Measurements from ENCODE around the gene KRT31.
"Not testable (repeated sequence)": the region's sequence is repeated elsewhere in the genome, so short reads cannot be mapped to it uniquely, and the experiment has no call there.

Gene KRT31

DNA sequence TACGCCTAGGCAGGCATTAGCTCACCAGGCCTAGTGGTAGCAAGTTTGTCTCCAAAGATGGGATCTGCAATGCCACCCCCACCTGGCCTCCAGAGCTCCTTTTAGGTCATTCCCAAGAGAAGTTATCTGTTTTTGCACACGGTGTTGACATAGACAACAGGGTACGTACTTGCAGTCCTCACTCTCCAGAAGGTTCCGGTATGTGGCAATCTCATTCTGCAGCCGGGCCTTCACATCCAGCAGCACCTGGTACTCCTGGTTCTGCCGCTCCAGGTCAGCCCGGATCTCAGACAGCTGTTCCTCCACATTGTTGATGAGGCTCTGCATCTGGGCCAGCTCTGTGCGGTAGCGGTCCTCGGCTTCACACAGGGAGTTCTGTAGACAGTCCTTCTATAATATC, 9.8 kb upstream of the KRT31 start:
- H3K9me3 ChIP-seq (ENCODE audit: control insufficient read depth, low read length): no peaks in the 10 kb centered on the region
- H3K27me3 ChIP-seq (replicated peaks; ENCODE audit: control insufficient read depth, insufficient read depth, low read length, poor library complexity, severe bottlenecking): no peaks in the 10 kb centered on the region
- H3K36me3 ChIP-seq (ENCODE audit: control insufficient read depth, insufficient read depth, low read length): no peaks in the 10 kb centered on the region
- H3K4me1 ChIP-seq (ENCODE audit: control insufficient read depth, insufficient read depth, low read length, poor library complexity, severe bottlenecking): peaks cover 26% of the 10 kb centered on the region
- no peak overlapping the region for H3K27ac ChIP-seq (ENCODE audit: insufficient read depth, low read length, poor library complexity, severe bottlenecking)
- H3K4me3 ChIP-seq (ENCODE audit: insufficient read depth, low read depth, low read length, poor library complexity, severe bottlenecking): no peak overlapping the region
- no peak for DNase-seq

DNA sequence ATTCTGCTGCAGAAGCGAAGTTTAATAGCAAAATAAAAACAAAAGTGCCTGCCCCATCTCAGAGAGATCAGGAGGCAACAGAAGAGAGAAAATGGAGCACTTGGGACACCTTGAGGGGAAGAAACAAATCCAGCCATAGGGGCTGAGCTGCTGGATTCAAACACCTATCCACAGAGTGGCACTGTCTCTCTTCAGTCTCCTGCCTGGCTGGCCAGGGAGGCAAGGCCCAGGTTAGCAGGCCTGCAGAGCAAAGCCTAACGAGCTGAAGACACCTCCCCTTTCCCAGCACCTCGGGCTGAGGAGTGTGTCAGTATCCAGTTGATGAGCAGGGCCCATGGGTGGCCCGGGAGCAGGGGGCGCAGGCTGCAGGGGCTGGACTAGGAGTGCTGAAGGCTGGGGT, 8.8 kb upstream of the KRT31 start:
- Histone ChIP-seq H3K27ac (ENCODE audit: insufficient read depth, low read length, poor library complexity, severe bottlenecking) (no peak overlapping the region), H3K4me1 (ENCODE audit: control insufficient read depth, insufficient read depth, low read length, poor library complexity, severe bottlenecking) (peaks cover 29% of the 10 kb centered on the region), H3K36me3 (ENCODE audit: control insufficient read depth, insufficient read depth, low read length) (no peaks in the 10 kb centered on the region), H3K27me3 (replicated peaks; ENCODE audit: control insufficient read depth, insufficient read depth, low read length, poor library complexity, severe bottlenecking) (no peaks in the 10 kb centered on the region), H3K9me3 (ENCODE audit: control insufficient read depth, low read length) (no peaks in the 10 kb centered on the region), H3K4me3 (ENCODE audit: insufficient read depth, low read depth, low read length, poor library complexity, severe bottlenecking) (no peak overlapping the region)
- DNase-seq: no peak

DNA sequence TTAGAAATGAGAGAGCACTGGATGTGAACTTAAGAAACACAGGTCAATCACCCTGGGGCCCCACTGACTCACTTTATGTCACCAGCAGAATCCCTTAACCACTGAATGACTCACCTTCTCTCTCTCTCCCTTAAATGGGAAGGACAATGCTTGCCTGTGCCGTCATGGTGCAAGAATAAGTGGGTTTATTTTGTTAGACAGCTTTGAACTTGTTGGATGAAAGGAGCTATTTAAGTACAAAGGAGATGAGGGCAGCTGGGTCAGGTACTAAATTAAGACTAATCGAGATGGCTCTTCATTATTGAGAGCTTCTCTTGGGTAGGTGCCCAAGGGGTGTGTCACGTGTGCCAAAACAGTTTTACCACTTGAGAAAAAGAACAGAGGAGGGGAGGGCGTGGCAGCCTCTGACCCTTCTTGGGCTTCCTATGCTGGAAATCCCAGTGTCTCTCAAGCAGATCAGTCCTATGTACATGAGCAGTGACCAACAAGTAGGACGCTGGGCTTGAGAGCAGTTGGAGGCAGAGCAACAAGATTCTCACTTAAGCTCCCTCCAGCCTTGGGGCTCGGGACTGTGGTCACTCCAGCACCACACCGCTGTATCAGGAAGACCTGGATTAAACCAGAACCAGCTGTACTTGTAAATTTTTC, 6.7 kb upstream of the KRT31 start:
- Histone ChIP-seq H3K4me1 (ENCODE audit: control insufficient read depth, insufficient read depth, low read length, poor library complexity, severe bottlenecking) (peaks cover 28% of the 10 kb centered on the region), H3K36me3 (ENCODE audit: control insufficient read depth, insufficient read depth, low read length) (no peaks in the 10 kb centered on the region), H3K27me3 (replicated peaks; ENCODE audit: control insufficient read depth, insufficient read depth, low read length, poor library complexity, severe bottlenecking) (no peaks in the 10 kb centered on the region), H3K27ac (ENCODE audit: insufficient read depth, low read length, poor library complexity, severe bottlenecking) (no peak overlapping the region), H3K4me3 (ENCODE audit: insufficient read depth, low read depth, low read length, poor library complexity, severe bottlenecking) (no peak overlapping the region), H3K9me3 (ENCODE audit: control insufficient read depth, low read length) (no peaks in the 10 kb centered on the region)
- peak in 1 of 3 donors; percentile 12 for DNase-seq

DNA sequence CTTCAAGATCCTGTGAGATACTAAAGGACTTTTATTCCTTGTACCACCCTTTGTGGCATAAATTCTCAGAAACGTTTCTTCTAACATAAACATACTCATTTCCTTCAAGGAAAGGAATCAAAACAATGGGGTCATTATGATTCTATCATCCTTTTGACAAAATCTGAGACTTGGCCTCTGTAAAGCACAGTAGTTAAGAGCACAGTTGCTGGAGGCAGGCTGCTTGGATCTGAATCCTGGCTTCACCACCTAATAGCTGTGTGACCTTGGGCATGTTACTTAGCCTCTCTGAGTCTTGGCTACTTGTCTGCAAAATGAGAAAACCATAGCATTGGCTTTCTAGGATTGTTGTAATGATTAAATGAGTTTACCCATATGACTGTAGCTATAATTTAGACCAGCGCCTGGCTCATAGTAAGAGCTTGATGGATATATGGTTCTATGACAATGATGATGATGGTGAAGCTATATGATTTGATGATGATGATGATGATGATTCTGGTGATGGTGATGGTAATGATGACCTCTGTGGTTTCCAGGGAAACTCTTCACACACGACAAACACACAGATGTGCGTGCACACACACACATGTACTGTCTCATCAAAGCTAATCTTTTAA, 6.1 kb upstream of the KRT31 start:
- H3K27ac ChIP-seq (ENCODE audit: insufficient read depth, low read length, poor library complexity, severe bottlenecking): no peak overlapping the region
- no peaks in the 10 kb centered on the region for H3K36me3 ChIP-seq (ENCODE audit: control insufficient read depth, insufficient read depth, low read length)
- H3K27me3 ChIP-seq (replicated peaks; ENCODE audit: control insufficient read depth, insufficient read depth, low read length, poor library complexity, severe bottlenecking): no peaks in the 10 kb centered on the region
- H3K4me1 ChIP-seq (ENCODE audit: control insufficient read depth, insufficient read depth, low read length, poor library complexity, severe bottlenecking): peaks cover 25% of the 10 kb centered on the region
- no peak for DNase-seq
- H3K9me3 ChIP-seq (ENCODE audit: control insufficient read depth, low read length): no peaks in the 10 kb centered on the region
- H3K4me3 ChIP-seq (ENCODE audit: insufficient read depth, low read depth, low read length, poor library complexity, severe bottlenecking): no peak overlapping the region

DNA sequence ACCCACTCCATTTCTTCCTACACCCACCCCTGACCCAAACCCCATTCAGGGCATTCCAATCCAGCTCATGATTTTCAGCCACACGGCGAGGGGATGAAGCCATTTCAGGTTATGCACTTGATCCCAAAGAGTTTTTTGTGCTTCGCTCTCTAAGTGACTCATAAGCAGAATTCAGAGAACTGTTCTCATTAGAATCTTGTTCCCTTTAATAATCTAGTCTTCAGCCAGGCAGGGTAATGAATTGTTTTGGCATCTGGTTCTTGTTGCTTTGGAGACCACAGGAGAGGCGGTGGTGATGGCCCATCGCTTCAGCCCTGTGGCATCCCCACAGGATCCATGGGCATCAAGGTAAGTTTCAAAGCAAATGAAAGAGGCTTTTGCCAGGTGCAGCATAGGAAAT, 4.8 kb upstream of the KRT31 start:
- H3K27me3 ChIP-seq (replicated peaks; ENCODE audit: control insufficient read depth, insufficient read depth, low read length, poor library complexity, severe bottlenecking): no peaks in the 10 kb centered on the region
- no peaks in the 10 kb centered on the region for H3K36me3 ChIP-seq (ENCODE audit: control insufficient read depth, insufficient read depth, low read length)
- H3K9me3 ChIP-seq (ENCODE audit: control insufficient read depth, low read length): no peaks in the 10 kb centered on the region
- DNase-seq: no peak
- no peak overlapping the region for H3K4me3 ChIP-seq (ENCODE audit: insufficient read depth, low read depth, low read length, poor library complexity, severe bottlenecking)
- peaks cover 25% of the 10 kb centered on the region for H3K4me1 ChIP-seq (ENCODE audit: control insufficient read depth, insufficient read depth, low read length, poor library complexity, severe bottlenecking)
- no peak overlapping the region for H3K27ac ChIP-seq (ENCODE audit: insufficient read depth, low read length, poor library complexity, severe bottlenecking)

DNA sequence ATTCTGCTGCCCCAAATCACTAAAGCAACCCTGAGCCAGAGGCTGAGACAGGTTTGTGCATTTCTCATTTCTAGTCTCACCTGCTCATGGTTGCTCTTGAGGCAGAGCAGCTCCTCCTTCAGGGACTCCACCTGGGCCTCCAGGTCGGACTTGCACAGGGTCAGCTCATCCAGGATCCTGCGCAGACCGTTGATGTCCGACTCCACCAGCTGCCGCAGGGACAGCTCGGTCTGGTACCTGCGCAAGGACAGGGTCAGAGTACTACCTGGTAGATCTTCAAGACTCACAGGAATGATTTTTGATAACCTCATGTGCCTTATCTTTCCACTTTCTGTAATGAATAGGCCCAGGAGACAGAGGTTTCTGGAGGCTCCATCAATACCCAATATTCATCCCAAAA, 1.1 kb downstream of the KRT31 start:
- no peak overlapping the region for H3K4me3 ChIP-seq (ENCODE audit: insufficient read depth, low read depth, low read length, poor library complexity, severe bottlenecking)
- DNase-seq: no peak
- H3K9me3 ChIP-seq (ENCODE audit: control insufficient read depth, low read length): no peaks in the 10 kb centered on the region
- H3K4me1 ChIP-seq (ENCODE audit: control insufficient read depth, insufficient read depth, low read length, poor library complexity, severe bottlenecking): no peaks in the 10 kb centered on the region
- H3K36me3 ChIP-seq (ENCODE audit: control insufficient read depth, insufficient read depth, low read length): no peaks in the 10 kb centered on the region
- no peak overlapping the region for H3K27ac ChIP-seq (ENCODE audit: insufficient read depth, low read length, poor library complexity, severe bottlenecking)
- H3K27me3 ChIP-seq (replicated peaks; ENCODE audit: control insufficient read depth, insufficient read depth, low read length, poor library complexity, severe bottlenecking): no peaks in the 10 kb centered on the region

DNA sequence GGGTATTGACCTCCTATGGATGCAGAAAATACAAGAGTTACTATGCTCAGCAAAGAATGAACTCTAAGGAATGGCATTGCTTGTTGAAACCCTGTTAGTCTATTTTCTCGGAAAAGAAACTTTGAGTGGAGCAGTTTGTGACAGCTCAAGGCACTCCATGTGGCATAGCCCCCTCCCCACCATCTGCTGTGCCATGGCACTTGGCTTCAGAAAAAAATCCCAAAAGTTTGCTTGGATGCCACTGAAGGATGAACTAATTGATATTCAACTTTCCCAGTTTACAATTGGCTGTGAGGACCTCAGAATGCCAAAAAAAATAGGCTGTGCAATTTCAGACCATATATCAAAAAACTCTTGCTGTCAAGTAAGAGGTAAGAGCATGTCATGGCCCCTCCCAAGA, 1.8 kb downstream of the KRT31 start:
- no peak overlapping the region for H3K4me3 ChIP-seq (ENCODE audit: insufficient read depth, low read depth, low read length, poor library complexity, severe bottlenecking)
- H3K4me1 ChIP-seq (ENCODE audit: control insufficient read depth, insufficient read depth, low read length, poor library complexity, severe bottlenecking): no peaks in the 10 kb centered on the region
- H3K36me3 ChIP-seq (ENCODE audit: control insufficient read depth, insufficient read depth, low read length): no peaks in the 10 kb centered on the region
- DNase-seq: no peak
- H3K27me3 ChIP-seq (replicated peaks; ENCODE audit: control insufficient read depth, insufficient read depth, low read length, poor library complexity, severe bottlenecking): no peaks in the 10 kb centered on the region
- H3K27ac ChIP-seq (ENCODE audit: insufficient read depth, low read length, poor library complexity, severe bottlenecking): no peak overlapping the region
- no peaks in the 10 kb centered on the region for H3K9me3 ChIP-seq (ENCODE audit: control insufficient read depth, low read length)

DNA sequence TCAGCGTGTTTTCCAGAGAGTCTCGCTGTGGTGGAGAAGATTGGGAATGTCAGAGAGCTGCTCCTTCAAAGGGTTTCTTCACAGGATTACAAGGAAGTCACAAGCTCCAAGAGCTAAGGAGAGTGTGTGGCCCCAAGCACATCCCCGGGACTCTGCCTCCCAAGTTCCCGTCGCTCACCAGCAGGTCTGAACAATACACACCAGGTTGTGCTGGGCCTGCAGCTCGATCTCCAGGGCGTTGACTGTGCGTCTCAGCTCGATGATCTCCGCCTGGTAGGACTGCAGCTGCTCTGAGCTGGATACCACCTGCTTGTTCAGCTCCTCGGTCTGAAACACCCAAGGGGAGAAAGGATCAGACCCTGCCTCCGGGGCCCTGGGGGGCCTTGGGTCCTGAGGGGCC, 2.4 kb downstream of the KRT31 start:
- H3K36me3 ChIP-seq (ENCODE audit: control insufficient read depth, insufficient read depth, low read length); H3K27me3 ChIP-seq (replicated peaks; ENCODE audit: control insufficient read depth, insufficient read depth, low read length, poor library complexity, severe bottlenecking); H3K27ac ChIP-seq (ENCODE audit: insufficient read depth, low read length, poor library complexity, severe bottlenecking); H3K4me3 ChIP-seq (ENCODE audit: insufficient read depth, low read depth, low read length, poor library complexity, severe bottlenecking); H3K4me1 ChIP-seq (ENCODE audit: control insufficient read depth, insufficient read depth, low read length, poor library complexity, severe bottlenecking); DNase-seq; H3K9me3 ChIP-seq (ENCODE audit: control insufficient read depth, low read length): not testable (repeated sequence)

DNA sequence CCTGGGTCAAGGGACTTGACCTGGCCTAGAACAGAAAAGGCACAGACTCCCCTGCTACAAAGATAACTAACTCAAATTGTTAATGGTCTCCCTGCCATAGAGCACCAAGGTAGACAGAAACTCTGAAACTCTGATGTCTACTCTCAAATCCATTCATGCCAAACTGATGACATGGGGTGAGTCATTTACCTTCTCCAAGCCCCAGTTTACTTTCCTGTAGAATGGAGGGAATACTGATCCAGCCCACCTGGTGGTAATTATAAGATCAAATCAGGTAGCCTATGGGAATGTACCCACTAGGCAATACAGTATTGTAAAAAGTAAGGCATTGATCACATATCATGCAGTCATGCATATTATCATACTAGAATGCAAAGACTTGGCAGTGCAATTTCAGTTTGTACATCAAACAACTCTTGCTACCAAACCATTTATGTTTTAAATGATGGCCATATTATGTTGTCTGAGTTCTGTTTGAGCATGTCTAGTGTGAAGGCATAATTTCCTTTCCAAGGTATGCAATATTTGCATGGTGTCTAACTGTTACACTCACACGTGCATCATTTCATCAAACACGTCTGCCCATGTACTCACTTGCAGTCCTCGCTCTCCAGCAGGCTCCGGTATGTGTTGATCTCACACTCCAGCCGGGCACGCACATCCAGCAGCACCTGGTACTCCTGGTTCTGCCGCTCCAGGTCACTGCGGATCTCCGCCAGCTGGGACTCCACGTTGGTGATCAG, 3.0 kb downstream of the KRT31 start:
- DNase-seq: no peak
- H3K27me3 ChIP-seq (replicated peaks; ENCODE audit: control insufficient read depth, insufficient read depth, low read length, poor library complexity, severe bottlenecking): no peaks in the 10 kb centered on the region
- H3K9me3 ChIP-seq (ENCODE audit: control insufficient read depth, low read length): no peaks in the 10 kb centered on the region
- H3K27ac ChIP-seq (ENCODE audit: insufficient read depth, low read length, poor library complexity, severe bottlenecking): no peak overlapping the region
- no peak overlapping the region for H3K4me3 ChIP-seq (ENCODE audit: insufficient read depth, low read depth, low read length, poor library complexity, severe bottlenecking)
- no peaks in the 10 kb centered on the region for H3K36me3 ChIP-seq (ENCODE audit: control insufficient read depth, insufficient read depth, low read length)
- H3K4me1 ChIP-seq (ENCODE audit: control insufficient read depth, insufficient read depth, low read length, poor library complexity, severe bottlenecking): no peaks in the 10 kb centered on the region

DNA sequence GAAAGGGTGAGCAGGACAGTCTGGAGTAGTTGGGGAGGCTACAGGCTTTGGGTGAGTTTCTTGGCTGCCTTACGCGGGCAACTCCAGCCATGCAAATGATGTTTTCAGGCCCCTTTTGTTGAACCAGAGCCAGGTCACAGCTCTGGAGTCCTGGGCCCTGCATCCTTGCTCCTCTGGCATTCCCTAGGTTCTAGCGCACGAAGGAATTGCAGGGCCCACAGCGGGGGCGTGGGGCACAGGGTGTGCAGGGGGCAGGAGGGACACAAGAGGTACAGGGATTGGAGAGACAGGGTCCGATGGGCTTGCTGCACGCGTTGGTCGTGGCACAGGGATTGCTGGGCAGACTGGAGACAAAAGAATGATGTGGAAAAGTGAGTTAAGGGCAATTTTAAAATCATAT, 3.6 kb downstream of the KRT31 start:
- no peak for DNase-seq
- no peak overlapping the region for H3K4me3 ChIP-seq (ENCODE audit: insufficient read depth, low read depth, low read length, poor library complexity, severe bottlenecking)
- no peak overlapping the region for H3K27ac ChIP-seq (ENCODE audit: insufficient read depth, low read length, poor library complexity, severe bottlenecking)
- no peaks in the 10 kb centered on the region for H3K9me3 ChIP-seq (ENCODE audit: control insufficient read depth, low read length)
- H3K27me3 ChIP-seq (replicated peaks; ENCODE audit: control insufficient read depth, insufficient read depth, low read length, poor library complexity, severe bottlenecking): no peaks in the 10 kb centered on the region
- H3K36me3 ChIP-seq (ENCODE audit: control insufficient read depth, insufficient read depth, low read length): no peaks in the 10 kb centered on the region
- H3K4me1 ChIP-seq (ENCODE audit: control insufficient read depth, insufficient read depth, low read length, poor library complexity, severe bottlenecking): no peaks in the 10 kb centered on the region

Measured in effector memory CD4-positive, alpha-beta T cell (primary cell).